Panc1 (cell line): ENCODE measurements around the gene EXD3. TPM values are rescaled to one million over a fixed set of nuclear protein-coding genes. Genes with fewer than 3 reads are reported as not detected.

Experiments
- ATAC-seq: fragments of 200-7000 bp; cut with Tn5 transposase; 2 replicates; pipeline ENCODE4 v1.9.1; 2020; ENCODE audit warnings: mild to moderate bottlenecking, moderate library complexity
- BruUV-seq: library from RNA; stranded (reverse); fragments of 400-500 nt; replicated peaks from 2 replicates; lab custom pipeline; 2021; lab: Mats Ljungman, UMichigan
- CTCF ChIA-PET: fragments of 300-600 bp; sonication (Branson Sonifier 250); formaldehyde crosslinking; loops from one replicate; lab custom pipeline; 2022; ENCODE audit warnings: antibody characterized with exemption; lab: Charles Lee
- POLR2A ChIA-PET: fragments of 300-600 bp; sonication (Branson Sonifier 250); formaldehyde crosslinking; loops from one replicate; lab custom pipeline; 2022; ENCODE audit warnings: antibody characterized with exemption; lab: Charles Lee
- DNase-seq: peaks from one replicate; pipeline ENCODE4 v3.0.0-alpha.2; 2010; ENCODE audit warnings: low read depth, low spot score
- H3K27ac ChIP-seq: 2 replicates; pipeline ENCODE4 v1.5.1; 2011; ENCODE audit warnings: mild to moderate bottlenecking, low read length, inconsistent platforms
- H3K27me3 ChIP-seq: fragments of 200-500 bp; sonication (Bioruptor generic); 2 replicates; pipeline ENCODE4 v1.6.0; 2014; ENCODE audit warnings: low read length, inconsistent platforms; ENCODE audit not compliant: control insufficient read depth, insufficient read depth
- H3K36me3 ChIP-seq: fragments of 200-500 bp; sonication (Bioruptor generic); 2 replicates; pipeline ENCODE4 v1.5.1; 2014; ENCODE audit warnings: inconsistent platforms, mild to moderate bottlenecking, low read length, moderate library complexity; ENCODE audit not compliant: control insufficient read depth, insufficient read depth
- H3K4me1 ChIP-seq: 2 replicates; pipeline ENCODE4 v1.5.1; 2011; ENCODE audit warnings: inconsistent platforms, mild to moderate bottlenecking, low read length, moderate library complexity; ENCODE audit not compliant: control insufficient read depth, insufficient read depth
- H3K4me3 ChIP-seq, 2 experiments: 2 replicates each; pipeline ENCODE4 v1.5.1; 2011 to 2012; ENCODE audit warnings: low read depth in 2 of 2, low read length in 2 of 2, mild to moderate bottlenecking in 2 of 2, inconsistent platforms in 1 of 2, moderate library complexity in 1 of 2
- H3K9me3 ChIP-seq: fragments of 200-500 bp; sonication (Bioruptor generic); 2 replicates; pipeline ENCODE4 v1.5.1; 2014; ENCODE audit warnings: low read depth, mild to moderate bottlenecking, inconsistent platforms, low read length, moderate library complexity; ENCODE audit not compliant: control insufficient read depth, insufficient read depth
- POLR2AphosphoS5 ChIP-seq: IDR thresholded peaks from 2 replicates; pipeline ENCODE4 v1.6.1; 2012; ENCODE audit warnings: mild to moderate bottlenecking, low read depth, low read length, moderate library complexity
- REST ChIP-seq, 2 experiments: IDR thresholded peaks; 2 replicates each; pipeline ENCODE4 v1.6.1; 2011 to 2012; ENCODE audit warnings: low read depth in 2 of 2, control low read depth in 1 of 2, low read length in 1 of 2, mild to moderate bottlenecking in 1 of 2, moderate library complexity in 1 of 2; ENCODE audit not compliant: insufficient read depth in 1 of 2
- SIN3A ChIP-seq: IDR thresholded peaks from 2 replicates; pipeline ENCODE4 v1.6.1; 2012; ENCODE audit warnings: low read depth, mild to moderate bottlenecking, low read length, moderate library complexity, borderline replicate concordance; ENCODE audit not compliant: insufficient read depth
- TCF7L2 ChIP-seq: IDR thresholded peaks from 2 replicates; pipeline ENCODE4 v1.6.1; 2011; ENCODE audit warnings: mild to moderate bottlenecking, low read depth, low read length, inconsistent platforms
- in situ Hi-C: cut with HindIII; loops from 2 replicates; pipeline ENCODE4 v1.10.0; 2016; ENCODE audit warnings: low sequenced_read_pairs, low pct_unique_long_range_greater_than_20kb
- intact Hi-C: fragments of 100-400 bp; cut with micrococcal nuclease; formaldehyde crosslinking; loops from one replicate; pipeline ENCODE4 v1.10.0; 2022; ENCODE audit not compliant: unreplicated experiment
- total RNA-seq: library from RNA; stranded (reverse); gene quantifications from one replicate; pipeline ENCODE4 v1.2.1, GENCODE V29; 2021; ENCODE audit not compliant: unreplicated experiment
- TF ChIP-seq, protein P1 (sequence below): fragments of 450-650 bp; IDR thresholded peaks from 2 replicates; pipeline ENCODE4 v1.5.1; 2017; ENCODE audit warnings: mild to moderate bottlenecking

Gene EXD3
- total RNA-seq, 1 experiment from 2014 or later: 9.2 TPM

GRCh38 chr9:137416563-137417151, 6.3 kb downstream of the EXD3 start:
- no peak for DNase-seq
- Histone ChIP-seq H3K27ac (no peak overlapping the region), H3K4me1 (peaks cover 21% of the 10 kb centered on the region), H3K36me3 (no peaks in the 10 kb centered on the region), H3K27me3 (no peaks in the 10 kb centered on the region), H3K9me3 (no peaks in the 10 kb centered on the region), H3K4me3 (no peak overlapping the region)
- TF ChIP-seq, protein P1, sequence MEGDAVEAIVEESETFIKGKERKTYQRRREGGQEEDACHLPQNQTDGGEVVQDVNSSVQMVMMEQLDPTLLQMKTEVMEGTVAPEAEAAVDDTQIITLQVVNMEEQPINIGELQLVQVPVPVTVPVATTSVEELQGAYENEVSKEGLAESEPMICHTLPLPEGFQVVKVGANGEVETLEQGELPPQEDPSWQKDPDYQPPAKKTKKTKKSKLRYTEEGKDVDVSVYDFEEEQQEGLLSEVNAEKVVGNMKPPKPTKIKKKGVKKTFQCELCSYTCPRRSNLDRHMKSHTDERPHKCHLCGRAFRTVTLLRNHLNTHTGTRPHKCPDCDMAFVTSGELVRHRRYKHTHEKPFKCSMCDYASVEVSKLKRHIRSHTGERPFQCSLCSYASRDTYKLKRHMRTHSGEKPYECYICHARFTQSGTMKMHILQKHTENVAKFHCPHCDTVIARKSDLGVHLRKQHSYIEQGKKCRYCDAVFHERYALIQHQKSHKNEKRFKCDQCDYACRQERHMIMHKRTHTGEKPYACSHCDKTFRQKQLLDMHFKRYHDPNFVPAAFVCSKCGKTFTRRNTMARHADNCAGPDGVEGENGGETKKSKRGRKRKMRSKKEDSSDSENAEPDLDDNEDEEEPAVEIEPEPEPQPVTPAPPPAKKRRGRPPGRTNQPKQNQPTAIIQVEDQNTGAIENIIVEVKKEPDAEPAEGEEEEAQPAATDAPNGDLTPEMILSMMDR: no peak
- TF ChIP-seq POLR2AphosphoS5: no peak
- no peak for TF ChIP-seq REST (IDR thresholded peaks at IDR 0.05; ENCODE audit: insufficient read depth in 1 of 2, low read depth in 2 of 2, low read length in 1 of 2)
- TF ChIP-seq SIN3A: no peak
- TF ChIP-seq TCF7L2: no peak
- BruUV-seq: no TSS peak
- intact Hi-C loops (no loop called here), in situ Hi-C loops (no loop called here)
- ChIA-PET POLR2A (interaction anchor here (0.5 to 0.6 kb wide), 2 partner anchors 40 to 193 kb away, joined by 4 to 8 read pairs; no protein-coding TSS in a partner anchor), CTCF (no interaction called here)
- ATAC-seq: no peak

DNA sequence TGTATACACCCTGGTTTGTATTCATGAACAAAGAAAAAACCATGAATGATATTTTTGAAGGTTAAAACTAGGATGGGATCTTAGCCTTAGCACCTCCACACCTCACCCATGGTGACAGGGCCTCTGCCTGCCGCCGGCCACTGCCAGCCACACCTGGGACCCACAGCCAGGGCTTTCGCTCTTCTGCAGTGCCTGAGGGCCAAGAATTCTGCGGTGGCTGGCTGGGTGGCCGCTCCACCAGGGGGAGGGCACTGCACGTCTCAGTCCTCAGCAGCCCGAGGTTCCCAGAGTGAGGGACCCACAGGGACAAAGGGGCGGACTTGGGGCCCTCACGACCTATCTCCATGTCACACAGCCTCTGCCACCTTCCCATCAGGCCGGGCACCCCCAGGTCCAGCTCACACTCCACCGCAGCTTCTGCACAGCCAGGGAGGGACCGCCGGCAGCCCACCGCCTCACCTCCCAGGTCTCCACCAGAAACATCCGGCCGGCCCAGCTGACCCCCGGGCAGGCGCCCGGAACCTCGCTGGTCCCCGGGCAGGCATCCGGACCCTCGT, 6.9 kb downstream of the EXD3 start:
- Histone ChIP-seq H3K27ac (0 out of 2 replicates have a peak overlapping the region, but pooled peaks have one; percentile 48), H3K4me1 (peaks cover 21% of the 10 kb centered on the region), H3K9me3 (no peaks in the 10 kb centered on the region), H3K4me3 (no peak overlapping the region), H3K27me3 (no peaks in the 10 kb centered on the region), H3K36me3 (no peaks in the 10 kb centered on the region)
- TF ChIP-seq SIN3A (no peak), POLR2AphosphoS5 (no peak), REST (IDR thresholded peaks at IDR 0.05; ENCODE audit: insufficient read depth in 1 of 2, low read depth in 2 of 2, low read length in 1 of 2) (no peak), TCF7L2 (no peak)
- TF ChIP-seq, protein P1: no peak
- ChIA-PET CTCF (no interaction called here), POLR2A (interaction anchor here (0.6 kb wide), 1 partner anchor 39 kb away, joined by 4 read pairs; no protein-coding TSS in a partner anchor)
- DNase-seq (no peak), ATAC-seq (0 out of 2 replicates have a peak, but pooled peaks have one; percentile 19)
- intact Hi-C loops (no loop called here), in situ Hi-C loops (no loop called here)
- no TSS peak for BruUV-seq
